AG04449 (cell line): Measurements from ENCODE around the gene FRMD1.

Experiments used
- CTCF ChIA-PET: fragments of 350-600 bp; formaldehyde crosslinking; extraction: SDS; loops from one replicate; lab custom pipeline; 2021; ENCODE audit warnings: antibody characterized with exemption; lab: Yijun Ruan, JAX
- POLR2A ChIA-PET: fragments of 400-600, 350-600 bp; formaldehyde crosslinking; extraction: SDS; loops from one replicate; lab custom pipeline; 2020; ENCODE audit warnings: antibody characterized with exemption, inconsistent platforms; lab: Yijun Ruan, JAX
- DNase-seq: peaks from one replicate; pipeline ENCODE4 v3.0.0-alpha.2; 2010; ENCODE audit warnings: low read depth, low spot score
- H3K4me3 ChIP-seq: 2 replicates; pipeline ENCODE4 v1.5.1; 2011; ENCODE audit warnings: low read depth, mild to moderate bottlenecking, control low read depth, low read length
- TF ChIP-seq, protein P1 (sequence below): IDR thresholded peaks from one replicate; pipeline ENCODE4 v1.5.1; 2011; ENCODE audit warnings: mild to moderate bottlenecking, moderate library complexity, low read length, control low read depth, inconsistent platforms; ENCODE audit not compliant: insufficient read depth; ENCODE audit errors: missing control alignments

Gene FRMD1

DNA sequence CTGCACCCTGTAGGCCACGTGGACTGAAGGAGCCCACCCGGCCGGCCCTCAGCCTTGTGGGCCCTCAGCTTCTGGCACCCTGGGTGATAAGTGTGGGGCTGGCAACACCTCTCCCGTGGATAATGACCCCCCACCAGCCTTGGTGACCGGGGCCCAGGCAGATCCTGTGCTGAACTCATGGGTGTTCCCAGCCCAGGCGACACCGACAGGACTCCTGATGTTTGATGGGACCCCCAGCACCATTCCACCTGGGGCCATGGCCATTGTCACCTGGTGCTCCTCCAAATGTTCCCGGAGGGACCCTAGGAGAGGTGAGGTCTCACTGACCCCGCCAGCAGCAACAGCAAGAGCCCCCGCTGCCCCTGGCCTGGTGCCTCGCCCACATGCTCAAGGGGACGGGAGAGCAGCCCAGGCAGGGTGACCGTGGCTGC lies 19.4 kb upstream of the FRMD1 start:
- no peak for DNase-seq
- no peak overlapping the region for H3K4me3 ChIP-seq
- TF ChIP-seq, protein P1, sequence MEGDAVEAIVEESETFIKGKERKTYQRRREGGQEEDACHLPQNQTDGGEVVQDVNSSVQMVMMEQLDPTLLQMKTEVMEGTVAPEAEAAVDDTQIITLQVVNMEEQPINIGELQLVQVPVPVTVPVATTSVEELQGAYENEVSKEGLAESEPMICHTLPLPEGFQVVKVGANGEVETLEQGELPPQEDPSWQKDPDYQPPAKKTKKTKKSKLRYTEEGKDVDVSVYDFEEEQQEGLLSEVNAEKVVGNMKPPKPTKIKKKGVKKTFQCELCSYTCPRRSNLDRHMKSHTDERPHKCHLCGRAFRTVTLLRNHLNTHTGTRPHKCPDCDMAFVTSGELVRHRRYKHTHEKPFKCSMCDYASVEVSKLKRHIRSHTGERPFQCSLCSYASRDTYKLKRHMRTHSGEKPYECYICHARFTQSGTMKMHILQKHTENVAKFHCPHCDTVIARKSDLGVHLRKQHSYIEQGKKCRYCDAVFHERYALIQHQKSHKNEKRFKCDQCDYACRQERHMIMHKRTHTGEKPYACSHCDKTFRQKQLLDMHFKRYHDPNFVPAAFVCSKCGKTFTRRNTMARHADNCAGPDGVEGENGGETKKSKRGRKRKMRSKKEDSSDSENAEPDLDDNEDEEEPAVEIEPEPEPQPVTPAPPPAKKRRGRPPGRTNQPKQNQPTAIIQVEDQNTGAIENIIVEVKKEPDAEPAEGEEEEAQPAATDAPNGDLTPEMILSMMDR = no peak
- CTCF ChIA-PET = no interaction called here
- POLR2A ChIA-PET = no interaction called here

DNA sequence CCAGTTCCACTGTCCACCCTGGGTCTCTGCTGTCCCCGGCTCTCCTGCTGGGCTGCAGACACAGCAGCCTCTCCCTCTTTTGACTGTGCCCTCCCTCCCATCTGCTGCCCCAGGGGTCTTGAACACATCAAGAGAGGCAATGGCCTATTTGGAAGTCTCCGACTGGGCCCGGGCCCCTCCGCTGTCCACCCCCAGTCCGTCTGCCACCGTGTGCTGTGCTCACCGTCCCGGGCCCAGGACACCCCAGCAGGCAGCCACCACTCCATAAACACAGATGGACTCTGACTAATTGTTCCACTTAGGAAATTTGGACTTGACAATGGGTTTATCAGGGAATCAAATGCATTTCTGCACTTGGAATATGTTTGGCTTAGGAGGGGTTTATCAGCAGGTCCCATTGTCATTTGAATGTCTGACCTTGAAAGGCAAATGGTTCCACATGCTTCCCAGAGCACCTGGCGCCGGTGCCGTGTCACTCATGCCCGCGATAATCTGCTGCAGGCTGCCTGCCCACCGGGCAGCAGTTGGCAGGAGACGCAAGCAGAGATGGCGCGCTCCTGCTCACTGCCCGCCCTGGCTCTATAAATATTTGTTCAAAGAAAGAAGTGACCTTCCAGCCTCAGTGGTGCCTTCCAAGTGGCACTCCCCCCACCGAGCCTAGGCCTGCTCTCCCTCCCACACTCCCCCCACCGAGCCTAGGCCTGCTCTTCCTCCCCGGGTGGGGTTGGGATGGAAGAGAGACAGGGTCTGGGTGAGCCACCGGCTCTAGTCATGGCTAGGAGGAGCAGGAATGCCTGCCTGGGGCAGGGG lies 18.8 kb upstream of the FRMD1 start:
- H3K4me3 ChIP-seq = no peak overlapping the region
- ChIA-PET POLR2A (no interaction called here), CTCF (no interaction called here)
- no peak for DNase-seq
- TF ChIP-seq, protein P1 = no peak

DNA sequence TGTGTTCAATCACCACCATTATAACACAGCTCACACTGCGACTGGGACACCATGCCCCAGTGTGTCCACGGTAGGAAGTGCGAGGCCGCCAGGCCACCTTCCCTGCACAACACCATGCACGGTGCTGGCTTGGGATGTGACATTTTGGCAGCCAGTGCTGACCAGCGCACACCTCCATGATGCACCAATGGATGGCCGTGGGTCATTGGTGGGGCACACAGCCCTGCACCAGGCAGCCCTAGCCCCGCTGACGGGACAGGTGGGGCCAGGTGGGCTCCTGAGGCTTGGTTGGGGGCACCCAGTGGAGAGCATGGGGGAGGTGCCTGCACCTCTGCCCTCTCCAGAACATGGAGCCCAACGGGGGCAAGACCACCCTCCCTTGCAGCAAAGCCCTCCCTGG lies 18.2 kb upstream of the FRMD1 start:
- DNase-seq = no peak
- CTCF ChIA-PET = no interaction called here
- POLR2A ChIA-PET = no interaction called here
- no peak overlapping the region for H3K4me3 ChIP-seq
- TF ChIP-seq, protein P1 = no peak

DNA sequence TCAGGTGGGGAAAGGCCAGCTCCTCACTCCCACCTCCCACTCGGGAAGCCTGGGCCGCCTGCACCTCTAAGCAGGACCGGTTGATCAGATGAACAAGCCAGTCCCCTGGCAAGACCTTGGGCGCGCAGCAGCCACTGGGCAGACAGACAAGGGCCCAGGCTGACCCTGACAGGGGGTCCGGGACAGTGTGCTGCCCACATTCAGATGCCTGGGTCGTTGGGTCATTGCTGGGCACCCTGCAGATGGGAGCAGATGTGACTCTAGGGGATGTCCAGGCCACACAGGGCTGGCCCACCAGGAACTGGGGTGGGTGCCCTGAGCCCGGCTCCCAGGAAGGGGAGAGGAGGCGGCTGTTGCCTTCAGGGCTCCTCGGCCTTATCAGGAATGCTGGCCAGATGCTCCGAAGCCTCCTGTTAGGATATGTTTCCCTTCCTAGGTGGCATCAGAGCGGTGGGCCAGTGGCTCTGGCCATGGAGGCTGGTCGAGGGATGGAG lies 17.3 kb upstream of the FRMD1 start:
- CTCF ChIA-PET = no interaction called here
- POLR2A ChIA-PET = no interaction called here
- no peak for DNase-seq
- H3K4me3 ChIP-seq = no peak overlapping the region
- TF ChIP-seq, protein P1 = no peak

DNA sequence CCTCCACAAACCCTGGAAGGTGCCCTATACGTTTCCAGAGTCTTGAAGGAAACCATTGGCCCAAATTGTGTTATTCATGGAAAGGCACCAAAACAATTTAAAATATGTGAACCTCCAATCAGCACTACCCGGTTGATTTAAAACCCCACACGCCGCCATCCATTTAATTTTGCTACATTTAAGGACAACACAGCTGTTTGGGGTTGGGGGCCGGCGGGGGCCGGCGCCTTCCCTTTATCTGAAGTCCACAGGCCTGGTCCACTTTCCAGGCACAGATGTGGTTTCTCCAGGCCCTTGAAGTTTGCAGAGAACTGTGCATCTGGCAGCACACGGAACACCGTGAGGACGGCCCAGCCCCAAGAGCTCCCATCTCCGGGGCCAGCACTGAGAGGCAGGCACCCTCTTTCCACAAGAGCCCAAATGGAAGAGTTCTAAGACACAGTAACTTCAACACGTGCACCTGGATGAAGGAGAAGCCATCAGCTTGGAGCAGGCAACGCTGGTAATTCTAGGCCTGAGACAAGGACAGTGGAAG lies 16.8 kb upstream of the FRMD1 start:
- no peak overlapping the region for H3K4me3 ChIP-seq
- TF ChIP-seq, protein P1 = no peak
- POLR2A ChIA-PET = no interaction called here
- CTCF ChIA-PET = no interaction called here
- DNase-seq = no peak

DNA sequence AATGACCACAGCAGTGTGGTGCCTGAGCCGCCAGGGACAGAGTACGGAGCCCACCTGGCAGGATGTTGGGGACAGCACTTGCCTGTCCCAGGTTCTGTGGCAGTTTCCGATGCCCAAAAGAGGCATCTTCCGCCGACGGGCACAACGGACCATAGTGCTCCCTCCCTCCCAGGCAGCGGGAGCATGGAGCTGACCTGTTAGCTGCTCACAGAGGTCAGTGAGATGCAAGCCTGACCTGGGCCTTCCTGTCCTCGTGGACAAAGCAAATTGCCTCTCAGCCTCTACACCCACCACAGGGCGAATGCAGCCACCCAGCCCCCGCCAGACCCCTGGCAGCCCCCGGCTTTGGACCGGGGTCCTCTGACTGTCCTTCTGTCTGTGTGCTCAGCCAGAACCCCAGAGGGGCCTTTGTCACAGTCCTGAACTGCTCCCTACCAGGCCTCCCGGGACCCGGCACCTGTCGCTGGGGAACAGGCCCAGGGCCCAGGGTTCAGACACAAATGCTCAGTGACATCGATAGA lies 16.2 kb upstream of the FRMD1 start:
- ChIA-PET POLR2A (no interaction called here), CTCF (no interaction called here)
- TF ChIP-seq, protein P1 = no peak
- no peak for DNase-seq
- no peak overlapping the region for H3K4me3 ChIP-seq
